ENCODE results near the gene GLRX5.
A peak's percentile ranks its signal among the peaks of the same experiment; 100 is the strongest.
"Not testable (repeated sequence)": the region's sequence is repeated elsewhere in the genome, so short reads cannot be mapped to it uniquely, and the experiment has no call there.

GLRX5 gene

DNA sequence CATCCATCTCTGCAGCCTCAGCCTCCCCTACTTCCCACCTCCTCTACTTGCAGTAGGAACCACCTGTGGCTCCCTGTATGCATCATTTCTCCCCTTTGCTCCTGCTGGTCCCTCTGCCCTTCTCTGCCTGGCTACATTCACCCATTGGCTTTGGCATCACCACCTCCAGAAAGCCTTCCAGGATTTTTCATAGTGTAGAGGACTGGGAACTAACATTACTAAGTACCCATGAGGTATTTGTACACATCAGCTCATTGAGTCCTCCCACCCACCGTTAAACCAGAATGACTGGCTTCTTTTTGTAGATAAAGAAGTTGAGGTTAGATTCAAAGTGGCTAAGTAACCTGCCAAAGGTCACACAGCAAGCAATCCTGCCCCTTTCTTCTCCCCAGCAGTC, 35.5 kb upstream of the GLRX5 start:
- DNase-seq = no peak

DNA sequence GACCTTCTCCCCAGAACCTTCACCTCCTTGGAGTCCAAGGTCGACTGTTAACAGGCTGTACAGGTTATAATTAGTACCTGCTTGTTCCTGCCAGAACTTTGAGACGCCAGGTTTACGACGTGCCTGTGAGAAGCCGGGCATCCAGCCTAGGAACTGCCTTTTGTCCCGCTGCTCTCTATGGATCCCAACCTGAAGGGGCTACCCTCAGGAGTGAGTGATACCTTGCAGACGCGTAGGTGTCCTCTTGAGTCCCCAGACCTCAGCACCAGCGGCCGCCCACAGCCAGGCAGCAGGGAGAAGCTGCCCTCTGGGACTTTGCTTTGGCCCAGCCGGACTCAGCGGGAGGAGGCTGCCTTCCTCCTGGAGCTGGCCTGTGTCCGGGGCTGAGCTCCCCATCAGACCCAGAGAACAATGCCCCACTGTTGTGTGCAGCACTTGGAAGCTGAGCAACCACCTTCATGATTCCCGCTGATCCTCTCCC, 34.6 kb upstream of the GLRX5 start:
- DNase-seq = peak in 1 of 2 experiments; percentile 69

DNA sequence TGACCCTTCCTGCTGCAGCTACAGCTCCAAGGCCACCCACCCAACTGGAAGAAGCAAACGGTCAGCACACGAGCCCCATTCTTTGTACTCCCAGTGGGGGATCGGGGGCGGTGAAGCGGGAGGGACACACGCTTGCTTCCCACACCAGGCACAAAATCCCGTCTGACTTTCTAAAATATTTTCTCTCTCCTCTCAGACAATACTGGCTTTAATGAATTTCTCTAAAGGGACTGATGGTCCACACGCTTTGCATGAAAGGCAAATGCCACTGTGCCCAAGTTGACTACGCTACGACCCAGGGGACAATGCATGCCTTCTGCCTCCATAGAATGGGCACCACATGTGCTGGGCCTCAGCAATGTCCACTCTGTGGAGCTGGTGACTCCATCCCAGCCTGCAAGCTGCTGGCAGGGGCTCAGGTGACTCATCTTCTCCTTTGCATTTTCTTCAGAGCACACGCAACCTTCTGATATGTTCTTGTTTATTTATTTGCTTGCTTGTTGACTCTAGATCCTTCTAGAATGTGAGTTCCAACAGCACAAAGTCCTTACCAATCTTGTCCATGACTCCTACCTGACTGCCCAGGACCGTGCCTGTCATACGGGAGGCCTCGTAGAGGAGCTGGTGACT, 34.0 kb upstream of the GLRX5 start:
- peak; percentile 69 to 71 for DNase-seq

DNA sequence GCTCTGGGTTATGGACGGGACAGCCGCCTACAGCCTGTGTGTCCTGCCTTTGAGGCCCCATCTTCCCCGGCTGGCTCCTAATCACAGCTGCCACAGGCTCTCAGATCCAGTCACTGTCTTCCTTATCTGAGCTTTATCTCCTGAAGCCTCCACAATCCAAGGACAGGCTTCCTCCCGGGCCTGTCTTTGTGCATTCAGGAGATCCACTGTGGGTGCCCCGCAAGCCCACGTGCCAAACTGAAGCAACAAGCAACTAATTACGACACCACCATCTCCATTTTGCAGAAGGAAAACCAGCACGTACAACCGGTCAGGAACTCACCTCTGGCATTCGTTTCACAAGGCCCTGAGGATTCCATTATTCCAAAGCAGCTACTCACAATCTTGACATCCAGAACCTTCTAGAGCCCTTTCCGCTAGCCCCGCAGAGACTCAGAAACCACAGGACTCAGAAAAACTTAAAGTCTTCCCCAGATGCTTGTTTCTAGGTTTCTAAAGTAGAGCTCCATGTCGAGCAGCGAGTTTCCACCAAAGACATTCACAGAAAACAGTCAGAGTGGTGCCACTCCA, 32.4 kb upstream of the GLRX5 start:
- DNase-seq = no peak

DNA sequence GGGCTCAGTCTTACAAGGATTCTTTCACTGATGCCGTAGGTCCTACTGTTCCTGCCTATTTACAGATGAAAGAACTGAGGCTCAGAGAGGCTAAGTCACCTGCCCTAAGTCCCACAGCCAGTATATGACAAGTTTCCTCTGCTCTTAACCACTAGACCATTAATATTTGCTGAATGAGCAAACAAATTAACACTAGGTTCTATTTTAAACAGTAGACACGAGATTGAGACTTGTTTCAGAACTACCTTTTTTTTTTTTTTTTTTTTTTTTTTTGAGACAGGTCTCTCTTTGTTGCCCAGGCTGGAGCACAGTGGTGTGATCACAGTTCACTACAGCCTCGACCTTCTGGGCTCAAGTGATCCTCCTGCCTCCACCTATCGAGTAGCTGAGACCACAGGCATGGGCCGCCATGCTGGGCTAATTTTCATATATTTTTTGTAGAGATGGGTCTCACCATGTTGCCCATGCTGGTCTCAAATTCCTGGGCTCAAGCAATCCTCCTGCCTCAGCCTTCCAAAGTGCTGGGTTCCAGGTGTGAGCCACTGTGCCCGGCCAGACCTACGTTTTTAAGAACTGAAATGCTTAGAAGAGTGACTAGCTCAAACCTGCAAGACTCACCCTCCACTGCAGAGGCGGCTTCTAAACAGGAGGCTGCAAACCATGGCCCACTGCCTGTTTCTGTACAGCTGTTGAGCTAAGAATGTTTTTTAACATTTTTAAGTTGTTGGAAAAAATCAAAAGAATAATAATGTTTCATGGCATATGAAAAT, 31.3 kb upstream of the GLRX5 start:
- no peak for DNase-seq

DNA sequence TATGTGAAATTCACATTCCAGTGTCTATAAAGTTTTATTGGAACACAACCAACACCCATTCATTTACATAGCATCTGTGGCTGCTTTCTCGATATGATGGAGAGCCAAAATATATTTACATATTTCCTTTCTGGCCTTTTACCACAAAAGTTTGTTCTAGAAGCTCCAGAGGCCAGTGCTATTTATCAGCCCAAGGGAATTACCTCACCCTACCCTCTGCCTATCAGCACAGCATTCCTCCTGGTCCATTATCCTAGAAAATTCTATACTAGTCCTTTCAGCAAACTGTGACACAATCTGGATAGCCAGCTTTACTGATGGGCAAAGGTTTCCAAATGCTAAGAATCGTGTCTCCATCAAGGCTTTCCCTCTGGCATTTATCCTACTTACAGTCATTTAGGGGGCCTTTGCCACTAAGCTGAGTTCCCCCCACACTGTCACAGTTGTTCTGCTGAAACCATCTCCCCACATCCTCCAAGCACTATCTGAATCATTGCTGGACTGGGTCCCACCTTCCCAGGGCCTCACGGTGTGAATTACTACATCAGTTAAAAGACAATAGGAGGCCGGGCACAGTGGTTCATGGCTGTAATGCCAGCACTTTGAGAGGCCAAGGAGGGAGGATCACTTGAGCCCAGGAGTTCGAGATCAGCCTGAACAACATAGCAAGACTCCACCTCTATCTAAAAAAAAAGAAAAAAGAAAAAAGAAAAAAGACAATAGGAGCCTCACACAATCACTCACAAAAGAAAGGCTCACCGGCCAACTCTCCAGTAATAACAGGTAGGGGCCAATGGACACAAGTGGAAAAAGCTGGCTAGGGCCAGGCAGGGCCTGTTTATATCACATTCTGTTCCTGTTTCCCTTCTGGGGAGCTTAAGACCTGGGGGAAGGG, 30.5 kb upstream of the GLRX5 start:
- DNase-seq = peak in 1 of 2 experiments; percentile 23

DNA sequence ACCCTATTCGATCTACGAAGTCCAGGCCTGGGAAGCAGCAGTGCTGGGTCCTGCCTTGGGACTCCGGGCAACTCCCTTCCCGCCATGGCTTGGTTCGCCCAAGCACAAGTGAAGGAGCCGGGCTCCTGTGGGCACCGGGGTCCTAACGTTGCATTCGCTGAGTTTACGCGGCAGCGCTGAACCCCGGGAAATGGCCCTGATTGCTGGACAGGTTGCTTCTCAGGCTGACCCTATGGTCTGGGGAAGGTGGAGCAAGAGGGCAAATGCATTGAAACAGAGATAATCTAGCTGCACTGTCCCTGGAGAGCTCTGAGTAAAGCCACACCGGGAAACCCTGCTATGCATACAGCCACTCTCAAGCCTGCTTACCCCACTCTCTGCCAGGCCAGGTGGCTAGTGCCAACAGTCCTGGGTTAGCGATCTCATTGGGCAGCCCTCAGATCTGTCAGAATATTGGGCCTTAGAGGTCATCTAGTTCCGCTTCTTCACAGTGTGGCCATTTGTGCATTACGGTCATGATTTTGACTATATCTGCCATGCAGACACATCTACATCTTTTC, 29.7 kb upstream of the GLRX5 start:
- no peak for DNase-seq

DNA sequence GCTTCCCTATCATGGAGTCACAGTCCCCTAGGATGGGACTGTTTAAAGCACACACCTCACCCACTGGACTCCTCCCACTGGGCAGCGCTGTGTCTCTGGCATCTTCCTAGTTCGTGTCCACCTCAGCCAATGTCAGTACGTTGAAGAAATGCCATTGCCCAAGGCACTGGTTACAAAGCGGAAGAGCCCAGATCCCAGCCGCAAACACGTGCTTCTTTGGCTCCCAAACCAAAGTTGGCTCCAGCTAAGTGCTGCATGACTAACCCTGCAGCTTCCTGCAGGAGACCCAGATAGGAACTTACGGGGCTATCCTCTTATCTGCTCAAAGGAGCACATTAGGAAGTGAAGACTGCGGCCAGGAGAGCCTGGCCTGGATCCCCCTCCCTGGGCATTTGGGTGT, 27.7 kb upstream of the GLRX5 start:
- no peak for DNase-seq

DNA sequence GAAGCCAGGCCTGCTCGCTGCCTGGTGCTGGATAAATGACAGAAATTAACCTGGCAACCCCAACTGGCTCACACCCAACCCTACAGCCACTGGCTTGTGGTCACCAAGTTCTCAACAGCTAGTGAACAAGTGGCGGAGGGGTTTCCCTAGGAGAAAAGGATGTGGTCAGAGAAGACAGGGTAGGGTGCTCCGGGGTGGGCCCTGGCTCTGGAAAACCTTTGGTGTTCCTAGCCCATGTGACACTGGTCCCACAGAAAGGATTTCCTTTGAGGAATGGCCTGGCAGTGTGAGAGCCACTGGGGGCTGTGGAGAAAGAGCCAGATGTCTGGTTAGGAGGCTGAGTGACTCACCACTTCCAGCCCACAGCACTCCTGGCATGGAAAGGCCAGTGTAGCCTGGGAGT, 27.1 kb upstream of the GLRX5 start:
- DNase-seq = peak in 1 of 2 experiments; percentile 19

DNA sequence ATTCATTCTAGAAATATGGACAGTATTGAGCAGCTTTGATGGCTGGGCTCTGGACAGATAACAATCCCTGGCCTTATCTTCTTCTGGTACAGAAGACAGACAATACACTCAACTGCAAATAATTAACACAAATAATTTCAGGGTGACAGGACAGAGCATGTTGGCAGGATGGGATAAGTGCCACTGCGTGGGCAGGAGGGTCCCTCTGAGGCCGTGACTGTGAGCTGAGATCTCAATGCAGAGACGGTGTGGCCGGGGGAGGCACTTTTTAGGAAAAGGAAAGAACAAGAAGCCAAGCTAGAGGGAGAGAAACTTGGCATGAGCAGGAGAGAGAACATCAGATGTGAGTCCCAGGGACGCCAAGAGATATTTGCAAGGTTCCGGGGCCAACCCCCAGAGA, 26.5 kb upstream of the GLRX5 start:
- DNase-seq = no peak

DNA sequence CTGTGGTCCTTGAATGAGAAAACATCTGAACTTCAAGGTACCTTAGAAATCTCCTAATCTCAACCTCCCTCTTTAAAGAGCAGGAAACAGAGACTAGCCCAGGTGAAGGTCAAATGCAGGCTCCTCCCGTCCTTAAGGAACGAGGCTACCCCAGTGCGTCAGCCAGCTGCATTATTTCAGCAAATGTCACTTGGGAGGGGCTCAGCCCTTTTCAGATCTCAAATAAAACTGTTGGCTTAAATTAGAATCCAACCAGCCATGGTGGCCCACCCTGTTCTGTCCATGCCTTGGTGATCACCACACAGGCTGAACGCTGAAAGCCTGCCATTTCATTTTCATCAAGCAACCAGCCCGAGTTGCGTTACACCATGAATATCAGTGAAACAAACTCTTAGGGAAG, 25.4 kb upstream of the GLRX5 start:
- DNase-seq = no peak

DNA sequence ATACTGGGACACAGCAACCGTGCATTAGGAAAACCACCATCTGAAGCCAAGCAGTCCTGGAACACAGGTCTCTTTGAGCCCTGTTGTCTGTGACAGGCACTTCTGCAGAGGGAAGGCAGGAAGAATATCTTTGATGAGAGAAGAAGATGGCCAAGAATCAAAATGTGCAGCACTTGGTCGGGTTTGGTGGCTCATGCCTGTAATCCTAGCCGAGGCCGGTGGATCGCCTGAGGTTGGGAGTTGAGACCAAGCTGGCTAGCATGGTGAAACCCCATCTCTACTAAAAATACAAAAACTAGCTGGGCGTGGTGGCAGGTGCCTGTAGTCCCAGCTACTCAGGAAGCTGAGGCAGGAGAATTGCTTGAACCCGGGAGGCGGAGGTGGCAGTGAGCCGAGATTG, 24.5 kb upstream of the GLRX5 start:
- DNase-seq = not testable (repeated sequence)

DNA sequence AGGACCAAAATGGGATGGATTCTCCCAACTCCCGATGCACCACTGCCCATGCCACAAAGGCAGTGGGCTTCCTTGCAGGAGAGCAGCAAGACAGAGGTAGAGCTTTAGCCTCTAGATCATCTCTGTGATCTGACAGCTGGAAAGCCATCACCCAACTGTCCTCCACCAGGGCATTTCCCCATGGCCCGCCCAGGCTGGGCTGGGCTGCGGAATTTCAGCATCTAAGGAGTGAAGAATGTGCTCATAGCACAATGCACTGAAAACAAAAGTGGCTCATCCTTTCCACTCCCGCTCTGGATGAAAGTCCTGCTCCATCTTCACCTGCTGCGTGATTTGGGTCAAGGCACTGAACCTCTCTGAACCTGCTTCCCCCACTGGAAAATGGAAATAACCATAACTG, 24.0 kb upstream of the GLRX5 start:
- no peak for DNase-seq

DNA sequence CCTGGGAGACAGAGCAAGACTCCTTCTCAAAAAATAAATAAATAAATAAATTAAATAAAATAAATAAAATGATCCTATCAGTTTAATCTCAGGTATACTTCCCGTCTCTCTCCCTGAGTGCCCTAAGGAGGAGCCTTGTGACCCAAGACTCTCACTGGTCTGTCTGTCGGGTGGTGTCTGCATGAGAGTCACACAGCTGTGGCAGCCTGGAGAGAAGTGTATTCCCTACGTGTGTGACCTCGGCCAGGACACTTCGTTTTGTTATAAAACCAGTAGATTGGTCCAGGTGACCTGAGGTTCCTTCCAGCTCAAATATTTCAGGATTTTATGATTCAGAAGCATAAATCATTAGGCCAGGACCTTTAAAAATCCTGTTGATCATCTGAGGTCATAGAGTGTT, 23.2 kb upstream of the GLRX5 start:
- DNase-seq = no peak

DNA sequence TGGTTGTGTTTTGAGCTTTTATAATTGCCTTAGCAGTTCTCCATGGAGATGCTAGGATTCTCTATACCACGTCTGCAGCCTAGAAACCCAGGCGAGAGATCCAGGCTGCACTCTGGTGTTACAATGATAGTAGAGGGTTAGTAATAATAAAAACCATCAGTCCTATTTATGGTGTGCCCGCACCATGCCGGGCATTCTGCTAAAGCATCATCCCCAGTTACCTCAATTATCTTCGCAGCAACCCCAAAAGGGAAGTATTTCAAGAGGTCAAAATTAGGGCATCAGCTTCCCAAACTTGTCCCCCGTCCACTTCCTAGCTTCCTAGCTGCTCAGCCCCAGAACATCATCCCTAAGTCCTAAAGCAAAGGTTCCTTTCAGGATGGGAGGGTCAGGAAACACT, 21.6 kb upstream of the GLRX5 start:
- DNase-seq = no peak

DNA sequence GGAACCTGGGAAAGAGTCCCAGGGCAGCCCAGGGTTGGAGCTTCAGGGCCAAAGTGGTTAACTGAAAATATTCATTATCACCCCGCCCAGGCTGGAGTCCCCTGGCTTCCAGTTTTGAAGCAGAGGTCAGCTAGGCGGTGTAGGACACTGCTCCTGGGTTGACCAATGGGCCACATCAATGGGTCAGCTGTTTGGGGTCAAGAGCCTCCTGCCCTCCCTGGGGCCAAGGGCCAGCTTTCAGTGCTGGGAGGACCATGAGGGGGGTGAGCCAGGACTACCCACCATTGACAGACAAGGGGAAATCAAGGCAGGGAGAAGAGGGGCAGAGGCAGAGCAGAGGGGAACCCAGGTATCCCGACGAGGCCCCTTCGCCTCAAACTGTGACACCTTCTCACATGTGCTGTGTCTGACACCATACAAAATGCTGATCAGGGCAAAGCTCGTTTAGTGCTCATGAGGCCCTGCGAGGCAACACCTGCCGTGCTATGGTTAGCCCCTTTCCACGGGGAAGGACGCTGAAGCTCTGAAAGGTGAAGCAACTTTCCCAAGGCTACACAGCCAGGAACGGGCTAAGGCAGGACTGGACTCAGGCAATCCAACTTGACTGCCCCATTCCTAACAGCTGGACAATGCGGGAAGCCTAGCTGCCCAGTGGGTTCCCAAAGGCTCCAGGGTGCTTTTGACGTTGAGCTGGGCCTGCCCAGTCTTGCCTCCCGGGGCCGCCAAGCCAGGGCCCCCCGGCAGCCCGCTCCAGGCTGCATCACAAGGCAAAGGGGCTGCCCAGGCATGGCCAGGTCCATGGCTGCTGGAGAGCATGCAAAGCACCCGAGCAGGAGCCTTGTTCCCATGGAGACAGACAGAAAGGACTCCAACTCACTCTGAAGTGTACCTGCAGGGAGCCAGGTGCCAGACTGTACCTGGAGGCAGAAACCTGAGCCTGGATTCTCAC, 20.4 kb upstream of the GLRX5 start:
- peak; percentile 96 to 97 for DNase-seq

DNA sequence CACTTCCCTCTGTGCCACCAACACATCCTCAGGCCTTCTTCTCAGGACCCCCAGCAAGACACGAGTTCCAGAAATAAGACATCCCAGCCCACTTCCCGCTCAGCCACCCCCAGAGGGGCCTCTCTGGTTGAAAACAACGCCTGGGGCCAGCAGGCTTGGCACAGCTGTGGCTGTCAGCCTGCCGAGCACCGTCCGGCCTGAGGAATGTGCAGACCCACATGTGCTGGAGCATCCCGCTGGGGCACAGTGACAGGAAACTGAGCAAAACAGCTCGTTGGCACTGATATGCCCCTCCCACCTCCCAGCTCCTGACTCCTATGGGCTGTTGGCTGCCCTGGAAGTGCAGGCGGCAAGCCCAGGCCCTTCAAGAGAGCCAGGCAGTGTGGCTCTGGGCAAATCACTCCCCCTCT, 19.8 kb upstream of the GLRX5 start:
- peak; percentile 74 to 86 for DNase-seq

DNA sequence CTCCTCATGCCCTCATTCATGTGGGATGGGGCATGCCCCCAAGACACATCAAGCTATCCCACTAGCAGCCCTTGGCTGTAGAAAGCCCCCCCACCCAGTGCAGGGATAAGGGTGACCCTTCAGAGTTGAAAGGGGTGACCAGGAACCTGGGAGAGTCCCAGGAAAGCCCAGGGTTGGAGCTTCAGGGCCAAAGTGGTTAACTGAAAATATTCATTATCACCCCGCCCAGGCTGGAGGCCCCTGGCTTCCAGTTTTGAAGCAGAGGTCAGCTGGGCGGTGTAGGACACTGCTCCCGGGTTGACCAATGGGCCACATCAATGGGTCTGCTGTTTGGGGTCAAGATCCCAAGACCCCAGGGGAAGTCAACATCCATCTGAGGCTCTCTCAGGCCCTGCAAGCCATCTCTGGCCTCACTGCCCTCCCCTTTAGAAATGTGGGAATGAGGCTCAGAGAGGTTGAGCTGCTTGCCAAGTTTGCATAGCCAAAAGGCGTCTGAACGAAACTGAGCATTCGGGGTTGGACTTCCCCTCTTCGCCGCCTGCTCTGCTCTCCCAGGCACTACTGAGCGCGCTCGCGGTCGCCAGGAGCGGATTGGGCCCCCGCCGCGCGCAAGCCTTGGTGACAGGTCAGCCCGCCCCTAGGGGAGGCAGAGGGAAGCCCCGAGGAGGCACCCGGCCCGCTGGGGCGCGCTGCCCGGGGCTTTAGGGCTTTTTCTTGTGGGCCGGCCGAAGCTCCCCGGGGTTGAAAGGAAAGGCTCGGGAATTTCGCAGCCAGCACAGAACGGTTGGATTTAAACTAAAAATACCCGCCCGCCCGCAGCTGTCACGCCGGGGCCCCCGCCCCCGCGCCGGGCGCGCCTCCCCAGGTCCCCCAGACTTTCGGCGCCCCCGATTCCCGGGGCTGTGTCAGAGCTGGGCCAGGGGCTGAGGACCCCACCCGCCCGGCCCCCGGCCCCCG, 19.0 kb upstream of the GLRX5 start:
- peak; percentile 64 to 88 for DNase-seq

DNA sequence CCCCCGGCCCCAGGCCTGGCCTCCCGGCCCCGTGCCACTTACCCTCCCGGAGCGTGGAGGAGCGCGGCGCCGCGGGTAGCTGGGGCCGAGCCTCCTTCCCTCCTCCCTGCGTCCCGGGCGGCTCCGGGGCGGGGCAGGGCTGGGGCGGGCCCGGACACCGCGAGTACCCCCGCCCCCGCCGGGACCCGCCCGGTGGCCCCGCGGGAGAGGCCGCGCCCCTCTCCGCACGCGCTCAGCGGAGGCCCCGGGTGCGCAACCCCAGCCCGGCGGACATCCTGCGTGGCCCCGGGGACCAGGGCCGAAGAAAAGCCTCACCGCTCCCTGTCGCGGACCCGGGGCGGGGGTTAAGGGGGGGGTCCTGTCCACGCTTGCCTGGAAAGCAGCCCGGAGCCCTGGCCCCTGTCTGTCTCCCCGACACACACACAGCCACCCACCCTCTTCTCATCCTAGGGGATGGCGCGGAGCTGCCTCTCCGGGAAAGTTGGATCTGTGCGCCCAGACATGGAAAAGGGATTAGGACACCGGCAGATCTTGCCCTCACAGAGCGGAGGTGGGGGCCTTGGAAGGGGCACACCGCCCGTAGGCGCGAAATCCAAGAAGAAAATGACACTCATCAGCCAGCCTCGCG, 18.2 kb upstream of the GLRX5 start, which contains the start of gene SYNE3:
Gene SYNE3, minus strand, starts transcription at position 97 of the 628 bp plus-strand sequence. CDS start 40,829 bp downstream, outside the sequence.
- DNase-seq = peak in 1 of 2 experiments; percentile 75
